Measurements from ENCODE around the gene FLRT2.

FLRT2 gene

DNA sequence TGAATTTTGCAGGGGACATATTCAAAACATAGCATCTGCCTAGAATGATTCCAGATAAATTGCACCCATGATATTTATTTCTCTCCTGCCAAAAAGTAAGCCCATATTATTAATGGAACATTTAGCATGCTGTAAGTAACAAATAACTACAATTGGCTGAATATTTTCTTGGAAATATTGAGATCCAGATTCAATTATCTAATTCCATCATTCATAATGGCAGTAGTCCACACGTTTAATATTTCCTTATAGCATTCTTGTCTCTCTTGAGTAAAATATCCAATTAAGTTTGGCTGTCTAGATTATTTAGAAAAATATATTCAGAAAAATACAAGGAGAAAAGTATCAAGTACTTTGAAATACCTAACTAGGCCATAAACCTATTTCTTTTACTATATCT is 157.5 kb downstream of the FLRT2 start:
- Histone ChIP-seq H3K9me3 (ENCODE audit: low read length) (no peaks in the 10 kb centered on the region), H2AFZ (ENCODE audit: low read depth, low read length) (no peak overlapping the region), H3K36me3 (ENCODE audit: insufficient read depth, low read length) (no peaks in the 10 kb centered on the region), H3K4me3 (ENCODE audit: low read length) (no peak overlapping the region), H3K27me3 (ENCODE audit: insufficient read depth, low read length) (no peaks in the 10 kb centered on the region), H3K4me1 (ENCODE audit: insufficient read depth, low read length) (no peaks in the 10 kb centered on the region)

DNA sequence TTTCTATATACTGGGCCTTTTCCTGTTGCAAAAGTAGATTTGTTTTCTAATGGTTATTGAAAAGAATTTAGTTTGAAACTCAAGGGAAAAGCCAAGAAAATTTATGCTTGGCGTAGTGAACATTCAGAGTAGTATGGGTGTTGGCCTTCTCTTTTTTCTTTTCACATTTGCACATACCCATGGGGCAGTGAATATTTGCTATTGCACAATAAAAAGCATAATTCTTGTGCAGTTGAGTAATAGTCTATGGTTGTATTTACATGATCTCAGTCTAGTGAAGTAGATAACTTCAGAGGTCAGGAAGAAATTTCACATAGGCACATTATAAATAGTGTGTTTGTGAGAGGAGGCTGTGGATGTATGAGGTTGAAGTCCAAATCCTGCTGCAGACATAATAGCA is 158.1 kb downstream of the FLRT2 start:
- Histone ChIP-seq H3K9me3 (ENCODE audit: low read length) (no peaks in the 10 kb centered on the region), H3K4me3 (ENCODE audit: low read length) (no peak overlapping the region), H2AFZ (ENCODE audit: low read depth, low read length) (no peak overlapping the region), H3K27me3 (ENCODE audit: insufficient read depth, low read length) (no peaks in the 10 kb centered on the region), H3K36me3 (ENCODE audit: insufficient read depth, low read length) (no peaks in the 10 kb centered on the region), H3K4me1 (ENCODE audit: insufficient read depth, low read length) (no peaks in the 10 kb centered on the region)

DNA sequence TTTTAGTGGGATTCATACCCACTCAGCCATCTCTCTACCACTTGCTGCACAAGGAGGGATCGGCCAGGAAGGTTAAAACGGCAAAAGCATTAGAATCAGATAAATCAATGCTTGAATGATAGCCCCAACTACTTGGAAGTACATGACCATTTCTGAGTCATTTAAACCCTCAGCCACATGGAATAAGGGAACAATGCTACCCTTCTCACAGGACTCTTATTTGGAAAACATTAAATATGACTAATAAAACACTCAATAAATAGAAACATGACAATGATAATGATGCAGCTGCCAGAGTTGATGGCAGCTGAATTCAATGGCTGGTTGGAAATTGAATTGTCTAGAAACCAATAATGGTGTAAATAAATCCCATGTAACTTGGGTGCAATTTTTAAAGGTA is 165.4 kb downstream of the FLRT2 start:
- no peaks in the 10 kb centered on the region for H3K9me3 ChIP-seq (ENCODE audit: low read length)
- no peak overlapping the region for H2AFZ ChIP-seq (ENCODE audit: low read depth, low read length)
- H3K4me1 ChIP-seq (ENCODE audit: insufficient read depth, low read length), result no peaks in the 10 kb centered on the region
- H3K4me3 ChIP-seq (ENCODE audit: low read length), result no peak overlapping the region
- no peaks in the 10 kb centered on the region for H3K27me3 ChIP-seq (ENCODE audit: insufficient read depth, low read length)
- H3K36me3 ChIP-seq (ENCODE audit: insufficient read depth, low read length), result no peaks in the 10 kb centered on the region

DNA sequence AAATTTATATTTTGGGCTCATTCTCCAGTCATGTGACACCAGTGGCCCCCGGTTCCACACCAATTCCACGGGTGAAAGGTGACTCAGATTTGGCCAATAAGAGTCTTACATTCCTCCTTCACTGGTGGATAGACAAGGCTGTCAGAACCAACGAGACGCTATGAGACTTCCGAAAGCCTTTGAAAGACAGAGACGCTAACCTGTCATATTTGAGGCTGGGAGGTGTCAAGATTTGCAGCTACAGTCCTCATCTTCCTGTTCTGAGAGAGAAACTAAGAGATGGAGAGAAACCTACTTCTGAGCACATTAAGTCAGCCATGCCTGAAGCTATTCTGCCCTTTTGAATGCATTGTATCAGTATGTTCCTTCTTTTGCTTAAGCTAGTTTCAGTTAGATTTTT is 171.2 kb downstream of the FLRT2 start:
- Histone ChIP-seq H3K27me3 (ENCODE audit: insufficient read depth, low read length) (no peaks in the 10 kb centered on the region), H3K4me3 (ENCODE audit: low read length) (no peak overlapping the region), H2AFZ (ENCODE audit: low read depth, low read length) (no peak overlapping the region), H3K36me3 (ENCODE audit: insufficient read depth, low read length) (no peaks in the 10 kb centered on the region), H3K9me3 (ENCODE audit: low read length) (no peaks in the 10 kb centered on the region), H3K4me1 (ENCODE audit: insufficient read depth, low read length) (no peaks in the 10 kb centered on the region)

DNA sequence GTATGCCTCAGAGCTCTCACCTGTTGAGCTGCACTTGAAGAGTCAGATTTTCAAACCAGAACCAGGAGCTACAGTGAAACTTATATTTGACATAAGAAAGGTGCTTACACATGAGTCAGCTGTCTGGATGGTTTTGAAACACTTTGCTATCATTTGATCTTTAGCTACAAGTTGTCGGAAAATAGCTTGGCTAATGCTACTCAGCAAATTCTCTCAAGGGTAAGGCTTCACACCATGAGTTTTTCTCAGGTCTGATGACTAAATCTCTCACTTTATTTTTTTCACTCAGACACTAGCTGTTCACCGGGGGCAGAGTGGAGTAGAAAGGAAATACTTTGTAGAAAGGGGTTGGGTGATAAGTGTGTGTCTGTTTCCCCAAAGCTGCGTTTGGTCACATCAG is 171.8 kb downstream of the FLRT2 start:
- Histone ChIP-seq H3K4me1 (ENCODE audit: insufficient read depth, low read length) (no peaks in the 10 kb centered on the region), H2AFZ (ENCODE audit: low read depth, low read length) (no peak overlapping the region), H3K9me3 (ENCODE audit: low read length) (no peaks in the 10 kb centered on the region), H3K36me3 (ENCODE audit: insufficient read depth, low read length) (no peaks in the 10 kb centered on the region), H3K27me3 (ENCODE audit: insufficient read depth, low read length) (no peaks in the 10 kb centered on the region), H3K4me3 (ENCODE audit: low read length) (no peak overlapping the region)

DNA sequence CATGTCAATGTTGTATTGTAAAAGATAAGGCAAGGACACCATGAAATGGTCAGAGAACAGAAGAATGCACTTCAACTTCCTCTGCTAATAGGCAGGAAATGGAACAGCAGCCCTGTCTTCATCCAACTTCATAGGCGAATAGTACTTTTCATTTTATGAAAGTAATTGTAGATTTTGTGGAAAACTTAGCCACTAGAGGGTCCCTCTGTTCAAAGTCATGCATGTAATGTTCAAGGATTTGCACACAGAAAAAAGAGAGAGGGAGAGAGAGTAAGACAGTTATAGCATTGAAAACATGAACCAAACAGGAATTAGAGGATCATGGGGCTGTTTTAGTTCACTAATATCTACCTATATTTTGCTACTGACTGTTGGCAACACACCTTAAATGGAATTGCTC is 172.2 kb downstream of the FLRT2 start:
- Histone ChIP-seq H3K4me3 (ENCODE audit: low read length) (no peak overlapping the region), H3K4me1 (ENCODE audit: insufficient read depth, low read length) (no peaks in the 10 kb centered on the region), H3K27me3 (ENCODE audit: insufficient read depth, low read length) (no peaks in the 10 kb centered on the region), H3K9me3 (ENCODE audit: low read length) (no peaks in the 10 kb centered on the region), H2AFZ (ENCODE audit: low read depth, low read length) (no peak overlapping the region), H3K36me3 (ENCODE audit: insufficient read depth, low read length) (no peaks in the 10 kb centered on the region)

DNA sequence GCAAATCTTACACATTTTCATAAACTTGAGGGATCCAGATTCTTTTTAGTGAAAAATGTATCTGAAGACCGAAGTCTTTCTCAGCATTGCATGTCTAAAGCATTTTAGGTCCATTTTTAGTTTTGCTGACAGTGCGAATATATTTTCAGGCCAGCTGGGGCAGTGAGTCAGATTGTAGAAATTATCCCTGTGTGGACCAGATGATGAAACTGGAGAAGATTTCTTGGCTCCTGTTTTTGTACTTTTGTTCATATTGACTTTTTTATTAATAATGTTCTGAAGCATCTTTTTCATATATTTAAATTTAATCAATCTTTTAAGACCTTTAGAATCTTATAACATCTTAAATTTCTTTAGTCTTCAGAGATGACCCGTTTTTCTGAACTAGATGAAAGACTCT is 173.1 kb downstream of the FLRT2 start:
- no peaks in the 10 kb centered on the region for H3K27me3 ChIP-seq (ENCODE audit: insufficient read depth, low read length)
- H2AFZ ChIP-seq (ENCODE audit: low read depth, low read length), result no peak overlapping the region
- H3K4me1 ChIP-seq (ENCODE audit: insufficient read depth, low read length), result no peaks in the 10 kb centered on the region
- no peaks in the 10 kb centered on the region for H3K36me3 ChIP-seq (ENCODE audit: insufficient read depth, low read length)
- no peak overlapping the region for H3K4me3 ChIP-seq (ENCODE audit: low read length)
- no peaks in the 10 kb centered on the region for H3K9me3 ChIP-seq (ENCODE audit: low read length)

All from neuron (in vitro differentiated cells).